ENCODE results near the gene PTBP1.

The PTBP1 gene

GRCh38 chr19:772063-772462 lies 25.2 kb upstream of the PTBP1 start:
- in situ Hi-C loops (cut with MboI; ENCODE audit: low sequenced_read_pairs), result no loop called here

GRCh38 chr19:772730-773436 lies 24.4 kb upstream of the PTBP1 start:
- in situ Hi-C loops (cut with MboI; ENCODE audit: low sequenced_read_pairs), result no loop called here

GRCh38 chr19:776549-776948 lies 20.7 kb upstream of the PTBP1 start:
- in situ Hi-C loops (cut with MboI; ENCODE audit: low sequenced_read_pairs), result no loop called here

GRCh38 chr19:778910-779653 lies 18.2 kb upstream of the PTBP1 start:
- in situ Hi-C loops (cut with MboI; ENCODE audit: low sequenced_read_pairs), result no loop called here

GRCh38 chr19:780935-781334 lies 16.3 kb upstream of the PTBP1 start:
- in situ Hi-C loops (cut with MboI; ENCODE audit: low sequenced_read_pairs), result no loop called here

GRCh38 chr19:781800-782184 lies 15.5 kb upstream of the PTBP1 start:
- in situ Hi-C loops (cut with MboI; ENCODE audit: low sequenced_read_pairs), result no loop called here

GRCh38 chr19:782185-782877 lies 14.9 kb upstream of the PTBP1 start:
- in situ Hi-C loops (cut with MboI; ENCODE audit: low sequenced_read_pairs), result no loop called here

- in situ Hi-C loops (cut with MboI; ENCODE audit: low sequenced_read_pairs), result no loop called here
Observed at GRCh38 chr19:782878-783668, 14.2 kb upstream of the PTBP1 start.

GRCh38 chr19:784541-784940 lies 12.7 kb upstream of the PTBP1 start:
- in situ Hi-C loops (cut with MboI; ENCODE audit: low sequenced_read_pairs), result no loop called here

- in situ Hi-C loops (cut with MboI; ENCODE audit: low sequenced_read_pairs), result no loop called here
Observed at GRCh38 chr19:787536-787935, 9.7 kb upstream of the PTBP1 start.

- in situ Hi-C loops (cut with MboI; ENCODE audit: low sequenced_read_pairs), result no loop called here
Observed at GRCh38 chr19:788686-788982, 8.6 kb upstream of the PTBP1 start.

- in situ Hi-C loops (cut with MboI; ENCODE audit: low sequenced_read_pairs), result no loop called here
Observed at GRCh38 chr19:788983-789700, 8.1 kb upstream of the PTBP1 start.

- in situ Hi-C loops (cut with MboI; ENCODE audit: low sequenced_read_pairs), result no loop called here
Observed at GRCh38 chr19:789701-790060, 7.6 kb upstream of the PTBP1 start.

- in situ Hi-C loops (cut with MboI; ENCODE audit: low sequenced_read_pairs), result no loop called here
Observed at GRCh38 chr19:791007-791566, 6.2 kb upstream of the PTBP1 start.

GRCh38 chr19:791567-792305 lies 5.5 kb upstream of the PTBP1 start:
- in situ Hi-C loops (cut with MboI; ENCODE audit: low sequenced_read_pairs), result no loop called here

GRCh38 chr19:792306-792885 lies 4.9 kb upstream of the PTBP1 start:
- in situ Hi-C loops (cut with MboI; ENCODE audit: low sequenced_read_pairs), result no loop called here

- in situ Hi-C loops (cut with MboI; ENCODE audit: low sequenced_read_pairs), result no loop called here
Observed at GRCh38 chr19:793806-794205, 3.4 kb upstream of the PTBP1 start.

- in situ Hi-C loops (cut with MboI; ENCODE audit: low sequenced_read_pairs), result no loop called here
Observed at GRCh38 chr19:795073-795611, 2.1 kb upstream of the PTBP1 start.
